NCI-H1417 (cell line): ENCODE measurements around the gene MAPRE2.
"Not testable (repeated sequence)": the region's sequence is repeated elsewhere in the genome, so short reads cannot be mapped to it uniquely, and the experiment has no call there.

Experiments used
- DNase-seq, 3 experiments: peaks; one replicate each; lab custom pipeline; 2025; lab: John Stamatoyannopoulos, UW

Gene MAPRE2

DNA sequence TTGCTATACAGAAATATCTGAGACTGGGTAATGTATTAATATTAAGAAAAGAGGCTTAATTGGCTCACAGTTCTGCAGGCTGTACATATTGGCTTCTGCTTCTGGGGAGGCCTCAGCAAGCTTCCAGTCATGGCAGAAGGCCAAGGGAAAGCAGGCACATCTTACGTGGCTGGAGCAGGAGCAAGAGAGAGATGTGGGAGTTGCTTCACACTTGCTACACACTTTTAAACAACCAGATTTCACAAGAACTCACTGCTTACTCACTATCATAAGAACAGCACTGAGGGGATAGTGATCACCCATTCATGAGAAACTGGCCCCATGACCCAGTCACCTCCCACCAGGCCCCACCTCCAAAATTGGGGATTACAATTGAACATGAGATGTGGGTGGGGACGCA lies 50.6 kb downstream of the MAPRE2 start:
- no peak for DNase-seq

DNA sequence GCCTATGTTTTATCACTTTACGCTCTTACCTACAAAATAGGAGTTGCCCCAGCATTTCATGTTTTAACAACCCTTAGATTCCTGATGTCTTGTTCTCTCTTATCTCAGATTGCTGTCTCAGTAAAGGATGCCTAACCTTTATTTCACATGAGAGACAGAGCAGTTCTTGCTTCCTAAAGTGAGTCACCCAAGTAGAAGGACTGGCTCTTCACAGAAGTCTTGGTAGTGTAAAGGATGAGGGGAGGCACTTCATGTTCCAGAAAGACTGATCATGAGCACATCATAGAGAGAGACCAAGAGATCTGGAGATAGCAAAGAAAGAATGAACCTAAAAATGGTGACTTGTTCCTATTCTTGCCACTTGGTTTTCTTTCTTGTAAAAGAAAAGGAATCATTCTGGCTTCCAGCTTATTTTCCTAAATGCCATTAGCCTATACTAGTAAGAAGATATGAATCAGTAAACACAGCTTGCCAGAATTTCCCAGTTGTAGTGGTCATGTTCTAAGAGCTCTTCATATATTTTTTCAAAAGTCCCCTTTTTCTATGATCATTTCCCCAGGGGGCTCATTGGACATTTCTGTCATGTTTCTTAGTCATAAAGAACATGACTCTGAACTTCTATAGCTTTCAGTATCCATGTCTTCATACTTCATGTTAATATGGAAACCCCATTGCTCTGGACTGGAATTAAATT lies 54.9 kb downstream of the MAPRE2 start:
- no peak for DNase-seq

DNA sequence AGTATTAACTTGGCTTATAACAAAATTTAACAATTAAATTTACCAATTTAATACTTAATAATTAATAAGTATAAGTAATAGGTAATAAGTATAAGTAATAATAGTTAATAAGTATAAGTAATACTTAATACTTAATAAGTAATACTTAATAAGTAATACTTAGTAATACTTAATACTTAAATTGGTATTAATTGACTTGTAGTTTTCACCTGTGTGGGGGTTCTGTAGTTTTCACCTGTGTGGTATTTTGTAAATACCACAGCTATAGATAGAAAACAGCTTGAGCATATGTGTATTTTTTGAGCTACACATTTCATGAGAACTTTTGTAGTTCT lies 55.4 kb downstream of the MAPRE2 start:
- no peak for DNase-seq

DNA sequence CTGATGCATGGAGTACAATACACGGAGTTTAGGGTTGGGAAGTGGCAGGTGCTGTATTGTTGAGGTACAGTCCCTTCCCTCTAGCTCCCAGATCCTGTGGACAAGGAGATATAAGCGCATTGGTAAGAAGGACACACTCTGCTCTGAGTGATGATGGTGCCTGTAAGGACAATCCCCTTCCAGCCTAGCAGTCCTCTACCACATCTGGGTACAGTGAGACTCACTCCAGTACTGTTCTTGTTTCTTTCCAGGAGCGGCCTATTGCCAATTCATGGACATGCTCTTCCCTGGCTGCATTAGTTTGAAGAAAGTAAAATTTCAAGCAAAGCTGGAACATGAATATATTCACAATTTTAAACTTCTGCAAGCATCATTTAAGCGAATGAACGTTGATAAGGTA lies 56.0 kb downstream of the MAPRE2 start:
- DNase-seq, result no peak

DNA sequence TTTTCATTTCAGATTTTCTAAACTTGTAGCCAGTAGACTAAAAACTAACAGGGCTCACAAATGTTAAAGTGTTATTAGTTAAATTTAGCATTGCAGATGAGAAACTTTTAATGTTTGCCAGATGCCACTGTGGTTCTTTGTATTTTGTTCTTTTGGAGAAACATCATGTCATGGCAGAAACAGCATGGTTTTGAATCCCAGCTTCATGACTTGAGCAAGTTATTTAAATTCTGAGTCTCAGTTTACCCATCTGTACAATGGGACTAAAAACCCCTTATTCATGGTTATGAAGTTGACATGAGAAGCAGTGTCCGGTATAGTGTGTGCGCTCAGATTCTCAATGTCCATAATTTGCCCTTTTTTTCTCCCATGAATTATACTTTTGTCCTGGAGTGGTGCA lies 56.5 kb downstream of the MAPRE2 start:
- no peak for DNase-seq

DNA sequence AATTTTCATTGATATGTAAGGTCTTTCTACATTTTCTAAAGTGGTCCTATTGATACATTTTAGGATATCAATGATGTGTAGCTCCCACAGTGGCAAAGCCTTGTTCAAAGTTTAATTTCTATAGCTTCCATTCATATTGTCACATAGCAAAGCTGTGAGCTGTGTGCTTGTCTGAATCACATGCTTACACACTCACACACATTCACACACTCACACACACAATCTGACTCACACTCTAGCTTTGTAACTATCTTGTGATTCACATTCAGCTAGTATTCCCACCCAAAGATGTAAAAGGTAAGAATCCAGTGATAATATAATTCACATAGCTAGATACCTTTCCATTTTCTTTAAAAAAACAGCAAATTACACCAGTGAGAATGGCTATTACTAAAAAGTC lies 58.7 kb downstream of the MAPRE2 start:
- no peak for DNase-seq

DNA sequence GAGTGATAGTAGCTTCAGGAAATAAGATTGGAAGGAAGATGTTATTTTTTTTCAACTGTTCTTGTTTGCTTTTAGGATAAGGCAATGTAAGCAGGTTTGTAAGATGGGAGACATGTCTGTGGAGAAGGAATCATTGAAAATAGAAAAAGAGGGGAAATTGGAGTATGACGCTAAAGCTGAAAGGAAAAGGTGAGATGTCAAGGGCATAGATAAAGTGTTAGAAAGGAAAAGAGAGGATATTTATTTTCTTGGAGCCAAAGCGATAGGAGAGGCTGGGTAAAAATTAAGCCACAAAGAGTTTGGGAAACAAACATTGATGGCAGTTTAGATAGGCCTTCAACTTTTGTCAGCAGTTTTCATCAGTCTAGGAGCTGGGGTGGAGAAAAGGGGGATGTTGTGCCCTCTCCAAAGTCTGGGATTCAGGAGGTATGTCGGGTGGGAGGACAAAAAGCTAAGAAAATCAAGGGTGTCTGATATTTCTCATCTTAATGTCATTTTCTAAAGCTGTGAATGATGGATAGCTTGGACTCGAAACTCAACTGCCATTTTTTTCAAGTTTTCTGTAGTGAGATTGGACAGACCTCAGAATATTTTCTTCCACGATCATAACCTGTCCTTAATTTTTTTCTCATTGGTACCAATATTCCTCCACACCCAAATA lies 63.3 kb downstream of the MAPRE2 start:
- no peak for DNase-seq

DNA sequence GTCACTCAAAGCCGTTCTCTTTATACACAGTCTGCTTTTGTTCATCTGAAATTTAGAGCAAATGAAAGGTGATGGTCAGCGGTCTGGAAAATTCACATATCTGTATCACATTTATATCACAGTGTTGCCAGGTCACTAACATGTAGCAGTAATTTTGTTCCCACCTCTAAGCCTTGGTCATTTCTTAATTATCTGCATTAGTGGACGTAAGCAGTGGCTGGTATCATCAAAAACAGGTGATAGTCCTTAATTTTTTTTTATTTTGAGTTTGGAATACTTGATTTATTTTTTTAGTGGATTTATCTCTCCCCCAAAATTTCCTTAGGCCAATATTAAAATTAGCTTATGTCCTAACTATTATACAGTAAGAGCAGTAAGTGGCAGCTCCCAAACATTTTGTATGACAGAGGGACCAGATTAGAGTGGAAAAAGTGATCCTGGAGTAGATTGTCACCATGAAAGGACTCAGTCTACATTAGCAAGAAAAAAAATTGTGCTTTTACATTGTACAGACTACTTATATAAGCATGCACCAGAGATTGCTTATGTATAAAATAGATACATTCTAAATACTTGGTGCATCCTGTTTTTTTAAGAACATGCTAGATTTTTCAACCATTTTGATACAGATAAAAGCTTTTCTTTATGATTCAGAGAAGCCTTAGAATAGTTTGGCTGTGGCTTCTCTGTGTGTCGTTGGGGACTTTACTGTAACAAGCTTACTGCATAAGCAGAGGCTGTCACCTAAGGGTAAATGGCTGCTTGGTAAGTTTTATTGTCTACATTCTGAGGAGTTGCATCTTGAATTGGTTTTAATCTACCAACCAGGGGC lies 65.0 kb downstream of the MAPRE2 start:
- DNase-seq, result peak in 1 of 3 experiments; percentile 31

DNA sequence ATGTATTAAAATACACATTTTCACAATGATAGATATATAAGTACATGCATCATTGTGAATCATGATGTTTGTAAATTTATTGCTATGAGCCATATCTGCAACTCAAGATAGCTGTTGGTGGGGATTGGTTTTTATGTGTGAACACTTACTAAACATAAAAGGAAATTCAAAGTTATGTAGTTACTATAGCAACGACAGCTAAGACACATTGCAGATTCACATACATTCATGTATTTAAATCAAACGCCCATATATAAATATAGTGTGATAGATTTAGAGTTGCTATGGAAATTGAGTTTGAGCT lies 65.6 kb downstream of the MAPRE2 start:
- no peak for DNase-seq

DNA sequence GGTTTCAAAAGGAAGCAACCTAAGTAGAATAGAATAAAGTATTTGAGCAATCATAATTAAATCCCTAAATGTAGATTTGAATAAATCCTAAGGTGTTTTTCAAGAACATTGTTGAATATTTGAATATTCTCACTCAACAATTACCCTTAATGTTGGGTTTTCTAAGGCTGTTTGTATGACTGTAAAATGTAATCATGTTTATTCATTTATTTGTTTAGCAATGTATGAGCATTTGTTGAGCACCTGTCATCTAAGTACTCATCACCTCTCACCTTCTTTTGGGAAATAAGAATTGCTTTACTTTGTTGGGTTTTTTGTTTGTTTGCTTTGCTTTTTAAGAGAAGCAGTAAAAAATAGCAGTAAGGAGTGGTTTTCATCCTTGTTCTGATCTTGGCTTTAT lies 66.0 kb downstream of the MAPRE2 start:
- no peak for DNase-seq

DNA sequence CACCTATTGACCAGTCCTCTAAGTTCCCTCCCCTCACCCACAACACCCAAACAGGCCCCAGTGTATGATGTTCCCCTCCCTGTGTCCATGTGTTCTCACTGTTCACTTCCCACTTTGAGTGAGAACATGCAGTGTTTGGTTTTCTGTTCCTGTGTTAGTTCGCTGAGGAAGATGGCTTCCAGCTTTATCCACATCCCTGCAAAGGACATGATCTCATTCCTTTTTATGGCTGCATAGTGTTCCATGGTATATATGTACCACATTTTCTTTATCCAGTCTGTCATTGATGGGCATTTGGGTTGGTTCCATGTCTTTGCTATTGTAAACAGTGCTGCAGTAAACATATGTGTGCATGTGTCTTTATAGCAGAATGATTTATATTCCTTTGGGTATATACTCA lies 66.9 kb downstream of the MAPRE2 start:
- not testable (repeated sequence) for DNase-seq

DNA sequence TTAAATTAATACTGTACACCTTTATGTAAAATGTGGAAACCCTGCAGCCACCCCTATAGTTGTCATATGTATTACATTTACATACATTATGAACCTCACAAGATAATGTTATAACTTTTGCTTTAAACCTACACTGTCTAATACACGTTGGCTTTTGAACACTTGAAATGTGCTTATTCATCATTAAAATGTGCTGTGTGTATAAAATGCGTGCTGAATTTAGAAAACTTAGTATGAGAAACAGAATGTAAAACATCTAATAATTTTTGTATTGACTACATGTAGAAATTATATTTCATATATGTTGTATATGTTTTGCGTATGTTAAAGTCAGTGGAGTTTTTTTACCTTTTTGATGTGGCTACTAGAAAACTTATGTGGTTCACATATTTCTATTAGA lies 68.8 kb downstream of the MAPRE2 start:
- no peak for DNase-seq

DNA sequence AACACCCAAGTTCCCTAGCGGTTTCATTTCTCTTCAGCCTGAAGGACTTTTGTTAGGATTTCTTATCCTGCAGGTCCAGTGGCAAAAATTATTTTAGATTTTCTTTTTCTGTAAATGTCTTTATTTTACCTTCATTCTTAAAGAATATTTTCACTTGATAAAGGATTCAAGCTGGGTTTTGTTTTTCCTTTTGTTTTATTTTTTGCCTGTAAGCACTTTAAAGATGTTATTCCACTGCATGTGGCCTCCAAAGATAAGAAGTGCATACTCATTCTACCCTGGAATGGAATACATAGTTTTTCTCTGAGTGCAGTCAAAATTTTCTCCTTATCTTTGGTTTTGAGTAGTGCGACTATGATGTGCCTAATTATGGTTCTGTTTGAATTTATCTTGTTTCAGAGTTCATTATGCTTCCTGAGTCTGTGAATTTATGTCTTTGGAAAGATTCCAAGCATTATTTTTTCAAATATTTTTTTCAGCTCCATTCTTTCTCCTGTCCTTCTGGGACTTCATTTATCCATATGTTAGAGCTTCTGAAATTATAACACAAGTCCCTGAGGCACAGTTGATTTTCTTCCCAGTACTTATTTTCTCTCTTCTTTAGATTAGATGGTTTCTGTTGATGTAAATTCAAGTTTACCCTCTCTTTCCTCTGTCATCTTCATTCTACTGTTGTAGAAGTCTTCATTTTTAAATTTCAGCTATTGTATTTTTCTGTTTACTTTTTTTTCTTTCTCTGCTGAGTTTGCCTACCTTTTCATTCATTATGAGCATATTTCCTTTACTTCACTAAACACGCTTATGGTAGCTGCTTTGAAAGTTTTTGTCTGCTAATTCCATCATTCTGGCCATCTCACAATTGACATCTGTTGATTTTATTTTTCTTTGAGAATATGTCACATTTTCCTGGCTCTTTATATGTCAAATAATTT lies 69.6 kb downstream of the MAPRE2 start:
- no peak for DNase-seq

DNA sequence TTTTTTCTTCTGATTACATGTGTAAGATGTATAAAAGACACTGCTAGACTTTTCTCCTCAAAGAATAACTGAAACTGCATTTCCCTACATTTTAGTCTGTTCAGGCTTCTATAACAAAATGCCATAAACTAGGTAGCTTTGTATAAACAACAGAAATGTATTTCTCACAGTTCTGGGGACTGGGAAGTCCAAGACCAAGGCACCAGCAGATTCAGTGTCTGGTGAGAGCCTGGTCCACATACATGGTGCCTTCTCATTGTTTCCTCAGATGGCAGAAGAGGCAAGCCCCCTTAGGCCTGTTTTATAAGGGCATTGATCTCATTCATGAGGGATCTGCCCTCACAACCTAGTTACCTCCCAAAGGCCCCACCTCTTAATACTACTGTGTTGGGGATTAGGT lies 71.5 kb downstream of the MAPRE2 start:
- DNase-seq, result no peak

DNA sequence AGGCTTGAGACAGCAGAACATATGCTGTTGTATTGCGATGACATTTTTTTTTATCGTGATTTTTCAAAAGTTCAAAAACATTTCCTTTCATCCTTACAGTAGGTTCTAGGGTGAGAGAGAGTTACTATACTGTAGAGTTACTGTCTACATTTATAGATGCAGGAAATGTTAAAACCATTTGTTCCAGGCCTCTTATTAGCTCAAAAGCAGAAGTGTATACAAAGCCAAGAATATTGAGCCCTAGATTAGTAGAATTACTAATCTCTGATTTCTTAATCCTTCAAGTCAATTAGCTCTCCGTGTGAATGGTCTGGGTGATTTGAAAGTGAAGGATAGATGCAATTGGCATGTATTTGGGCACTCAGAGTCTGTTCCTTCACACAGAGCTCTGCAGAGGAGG lies 73.1 kb downstream of the MAPRE2 start:
- no peak for DNase-seq

DNA sequence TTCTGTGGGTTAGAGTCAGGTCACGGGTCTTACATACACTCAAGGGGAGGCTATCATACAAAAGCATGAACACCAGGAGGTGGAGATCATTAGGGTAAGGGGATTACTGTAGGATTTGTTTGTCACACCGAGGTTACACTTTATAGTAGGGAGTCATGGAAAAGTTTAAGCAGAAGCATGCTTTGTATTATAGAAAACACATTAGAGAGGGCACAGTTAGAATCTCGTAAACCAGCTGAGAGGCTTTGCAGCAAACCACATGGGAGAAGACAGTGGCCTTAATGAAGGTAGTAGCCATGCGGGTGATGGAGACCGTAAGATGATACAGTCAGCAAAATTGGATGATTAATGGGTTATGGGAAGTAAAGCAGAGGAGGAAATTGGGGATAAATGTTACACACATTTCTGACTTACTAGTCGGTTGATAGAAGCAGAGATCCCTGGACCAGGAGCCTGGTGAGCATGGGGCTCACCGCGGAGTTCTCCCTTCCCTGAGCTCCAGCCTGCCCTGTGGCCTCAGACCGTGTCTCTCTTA lies 75.6 kb downstream of the MAPRE2 start:
- DNase-seq, result no peak

DNA sequence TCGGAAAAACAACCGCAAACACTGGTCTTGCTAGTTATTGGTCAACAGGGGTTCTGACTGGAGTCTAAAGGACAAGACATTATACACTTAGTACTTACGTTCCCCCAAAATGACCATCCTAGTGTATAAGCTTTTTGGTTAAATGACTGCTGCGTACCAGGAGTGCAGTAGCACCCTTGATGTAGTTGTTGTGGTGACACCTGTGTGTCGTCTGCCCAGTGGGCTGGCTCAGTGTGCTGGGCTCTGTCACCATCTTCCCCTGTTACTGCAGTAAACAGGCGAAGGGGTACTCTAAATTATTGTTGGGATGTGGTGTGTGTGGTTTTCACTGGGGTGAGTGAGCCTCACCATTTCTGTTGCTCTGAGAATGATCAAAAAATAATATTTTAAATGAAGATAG lies 76.2 kb downstream of the MAPRE2 start:
- no peak for DNase-seq

DNA sequence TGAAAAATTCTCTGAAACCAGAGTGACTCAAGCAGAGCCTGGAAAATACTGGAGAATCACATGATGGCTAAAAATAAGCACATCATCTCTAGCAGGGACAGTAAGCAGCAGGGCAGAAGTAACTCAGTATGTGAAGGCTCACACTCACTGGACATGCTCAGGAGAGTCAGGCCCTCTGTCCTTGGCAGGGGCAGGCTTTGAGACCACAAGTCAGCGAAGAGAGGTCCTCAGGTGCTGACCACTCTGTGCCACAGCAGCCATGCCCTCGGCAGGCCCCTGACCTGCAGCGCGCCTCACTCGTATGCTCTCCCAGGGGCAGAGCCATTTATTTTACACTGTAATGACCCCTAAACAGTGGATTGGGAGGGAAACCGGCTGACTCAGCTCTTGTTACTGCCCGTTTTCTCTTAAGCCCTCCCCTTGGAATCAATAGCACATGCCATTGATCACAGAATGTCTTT lies 76.8 kb downstream of the MAPRE2 start:
- DNase-seq, result no peak

DNA sequence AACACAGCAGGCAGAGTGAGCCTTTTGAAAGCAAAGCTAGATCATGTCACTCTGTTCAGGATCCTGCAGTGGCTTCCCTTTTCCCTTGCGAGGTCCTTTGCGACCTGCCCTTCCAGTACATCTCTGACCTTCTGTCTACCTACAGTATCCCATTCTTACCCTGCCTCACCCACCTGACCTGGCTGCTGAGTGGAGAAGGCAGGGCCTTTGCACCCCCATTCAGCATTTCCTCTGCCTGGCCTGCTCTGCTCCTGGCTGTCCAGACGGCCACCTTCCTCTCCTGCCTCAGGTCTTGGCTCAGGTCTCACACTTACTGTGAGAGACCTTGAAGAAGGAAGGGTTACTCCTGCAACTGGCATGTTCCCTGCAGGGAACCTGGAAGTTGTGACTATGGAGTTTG lies 77.4 kb downstream of the MAPRE2 start:
- DNase-seq, result no peak

DNA sequence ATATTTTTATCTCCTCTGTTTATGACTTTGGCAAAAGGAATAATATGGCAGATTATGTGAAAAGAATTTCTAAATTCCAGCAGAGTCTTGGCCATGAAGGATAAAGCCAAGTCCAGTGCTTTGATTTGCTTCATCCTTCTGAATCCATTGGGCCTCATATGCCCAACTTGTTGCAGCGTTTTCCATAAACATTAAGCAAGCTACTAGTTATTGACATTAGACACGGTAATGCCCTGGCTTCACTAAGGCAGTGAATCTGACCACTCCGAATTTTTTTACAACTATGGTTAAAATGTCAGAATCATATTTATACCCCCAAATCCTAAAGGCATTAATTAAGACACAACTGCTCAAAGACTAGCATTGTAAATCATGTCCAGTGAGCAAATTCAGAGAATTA lies 79.8 kb downstream of the MAPRE2 start:
- no peak for DNase-seq

DNA sequence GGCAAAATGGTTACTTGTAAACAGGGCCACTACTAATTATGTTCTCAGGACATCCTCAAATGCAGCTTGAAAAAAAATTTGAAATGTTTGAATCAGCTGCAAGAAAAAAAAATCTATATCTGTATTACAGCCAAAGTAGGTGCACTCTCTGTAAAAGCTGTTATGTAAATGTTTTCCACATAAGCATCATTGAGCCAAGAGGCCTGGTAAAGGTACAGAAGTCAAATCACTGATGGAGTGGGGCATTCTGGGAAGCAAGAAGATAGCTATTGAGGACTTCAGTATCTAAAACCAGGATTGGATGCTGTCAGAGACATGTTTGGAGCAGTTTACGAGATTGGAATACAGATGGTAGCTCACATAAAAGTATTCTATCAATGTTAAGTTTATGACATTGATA lies 80.3 kb downstream of the MAPRE2 start:
- DNase-seq, result peak in 1 of 3 experiments; percentile 65
